Vagina (tissue), 2 donors: ENCODE results near the gene USP34. TPM values are rescaled to one million over a fixed set of nuclear protein-coding genes. Genes with fewer than 3 reads are reported as not detected.

ENCODE experiments used
- DNase-seq, 2 donors: peaks; one replicate each; pipeline ENCODE4 v3.0.0-alpha.2; 2017; ENCODE audit errors: extremely low spot score in 2 of 2
- H3K27ac ChIP-seq: fragments of 200-600 bp; sonication (generic); one replicate; pipeline ENCODE4 v1.5.1; 2019
- H3K27me3 ChIP-seq: fragments of 200-600 bp; sonication (generic); one replicate; pipeline ENCODE4 v1.5.1; 2019
- H3K36me3 ChIP-seq, 2 donors: fragments of 200-600 bp; sonication (generic); one replicate each; pipeline ENCODE4 v1.5.1; 2017 to 2019
- H3K4me1 ChIP-seq: fragments of 200-600 bp; sonication (generic); one replicate; pipeline ENCODE4 v1.5.1; 2019
- H3K4me3 ChIP-seq, 2 donors: fragments of 200-600 bp; sonication (generic); 1 replicate in 1 of 2; 2 replicates in 1 of 2; pipeline ENCODE4 v1.5.1; 2016 to 2019
- H3K9me3 ChIP-seq: fragments of 200-600 bp; sonication (generic); one replicate; pipeline ENCODE4 v1.5.1; 2019
- POLR2A ChIP-seq, 2 donors: fragments of 450-650 bp; IDR thresholded peaks; one replicate each; pipeline ENCODE4 v1.6.1; 2017; ENCODE audit warnings: antibody characterized with exemption in 2 of 2, mild to moderate bottlenecking in 2 of 2, moderate library complexity in 2 of 2
- POLR2AphosphoS5 ChIP-seq, 2 donors: sonication (generic); formaldehyde crosslinking; IDR thresholded peaks; one replicate each; pipeline ENCODE4 v1.9.0; 2017; ENCODE audit warnings: antibody characterized with exemption in 2 of 2, mild to moderate bottlenecking in 2 of 2, low read depth in 1 of 2; ENCODE audit not compliant: insufficient read depth in 1 of 2
- intact Hi-C: fragments of 100-400 bp; cut with DNase I; formaldehyde crosslinking; loops from one replicate; pipeline ENCODE4 v1.15.1; 2023
- total RNA-seq: library from RNA; depleted of rRNA; stranded (reverse); fragments of >200 nt; gene quantifications from one replicate; pipeline ENCODE4 v1.2.3, GENCODE V29; 2016
- TF ChIP-seq, protein P1 (sequence below), 3 experiments: fragments of 450-650 bp in 2 of 3; fragments of 200-600 bp in 1 of 3; sonication (generic) in 1 of 3; IDR thresholded peaks; one replicate each; pipeline ENCODE4 v1.5.1; 2017 to 2019; ENCODE audit warnings: antibody characterized with exemption in 3 of 3, mild to moderate bottlenecking in 2 of 3, moderate library complexity in 2 of 3

USP34 gene
- total RNA-seq, 1 donor from 2014 or later: 117 TPM

DNA sequence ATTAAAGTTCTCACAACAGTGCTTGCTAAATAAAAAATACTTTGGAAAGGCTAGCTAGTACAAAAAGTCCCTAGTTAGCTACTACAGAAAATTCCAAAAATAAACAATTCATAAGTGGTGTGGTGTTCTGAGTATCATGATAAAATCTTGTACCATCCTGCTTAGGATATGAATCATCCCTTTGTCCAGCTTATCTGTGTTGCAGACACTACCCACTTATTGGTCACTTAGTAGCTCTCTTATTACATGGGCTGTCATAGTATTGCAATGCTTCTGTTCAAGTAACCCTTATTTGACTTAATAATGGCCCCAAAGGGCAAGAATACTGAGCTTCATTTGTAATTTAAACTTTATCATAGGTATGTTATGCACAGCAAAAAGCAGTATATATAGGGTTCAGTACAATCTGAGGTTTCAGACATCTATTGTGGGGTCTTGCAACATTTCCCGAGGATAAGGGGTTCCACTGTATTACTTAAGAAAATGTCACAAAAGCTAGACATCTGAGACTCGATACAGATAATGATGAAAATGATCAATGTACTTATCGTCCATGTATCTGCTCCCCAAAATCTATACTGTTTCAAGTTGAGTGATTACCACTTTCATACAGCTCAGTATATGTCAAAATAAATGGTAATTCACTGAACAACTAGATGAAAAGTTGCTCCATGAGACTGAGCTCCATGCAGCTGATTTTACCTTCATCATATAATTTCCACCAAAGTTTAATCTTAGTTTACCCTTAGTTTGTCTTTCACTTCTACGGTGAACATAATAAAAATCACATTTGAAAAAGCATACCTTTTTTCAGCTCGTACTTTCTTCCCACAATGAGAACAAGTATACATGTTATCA, 215.1 kb downstream of the USP34 start:
- no peak for TF ChIP-seq POLR2AphosphoS5 (IDR thresholded peaks at IDR 0.05; ENCODE audit: insufficient read depth in 1 of 2, low read depth in 1 of 2)
- TF ChIP-seq POLR2A (IDR thresholded peaks at IDR 0.05): no peak
- TF ChIP-seq, protein P1, sequence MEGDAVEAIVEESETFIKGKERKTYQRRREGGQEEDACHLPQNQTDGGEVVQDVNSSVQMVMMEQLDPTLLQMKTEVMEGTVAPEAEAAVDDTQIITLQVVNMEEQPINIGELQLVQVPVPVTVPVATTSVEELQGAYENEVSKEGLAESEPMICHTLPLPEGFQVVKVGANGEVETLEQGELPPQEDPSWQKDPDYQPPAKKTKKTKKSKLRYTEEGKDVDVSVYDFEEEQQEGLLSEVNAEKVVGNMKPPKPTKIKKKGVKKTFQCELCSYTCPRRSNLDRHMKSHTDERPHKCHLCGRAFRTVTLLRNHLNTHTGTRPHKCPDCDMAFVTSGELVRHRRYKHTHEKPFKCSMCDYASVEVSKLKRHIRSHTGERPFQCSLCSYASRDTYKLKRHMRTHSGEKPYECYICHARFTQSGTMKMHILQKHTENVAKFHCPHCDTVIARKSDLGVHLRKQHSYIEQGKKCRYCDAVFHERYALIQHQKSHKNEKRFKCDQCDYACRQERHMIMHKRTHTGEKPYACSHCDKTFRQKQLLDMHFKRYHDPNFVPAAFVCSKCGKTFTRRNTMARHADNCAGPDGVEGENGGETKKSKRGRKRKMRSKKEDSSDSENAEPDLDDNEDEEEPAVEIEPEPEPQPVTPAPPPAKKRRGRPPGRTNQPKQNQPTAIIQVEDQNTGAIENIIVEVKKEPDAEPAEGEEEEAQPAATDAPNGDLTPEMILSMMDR (IDR thresholded peaks at IDR 0.05): no peak
- intact Hi-C loops: no loop called here
- Histone ChIP-seq H3K36me3 (peaks cover 0 to 36% of the 10 kb centered on the region in 2 donors), H3K4me3 (no peak overlapping the region), H3K9me3 (no peaks in the 10 kb centered on the region), H3K27ac (no peak overlapping the region), H3K27me3 (no peaks in the 10 kb centered on the region), H3K4me1 (no peaks in the 10 kb centered on the region)
- no peak for DNase-seq

DNA sequence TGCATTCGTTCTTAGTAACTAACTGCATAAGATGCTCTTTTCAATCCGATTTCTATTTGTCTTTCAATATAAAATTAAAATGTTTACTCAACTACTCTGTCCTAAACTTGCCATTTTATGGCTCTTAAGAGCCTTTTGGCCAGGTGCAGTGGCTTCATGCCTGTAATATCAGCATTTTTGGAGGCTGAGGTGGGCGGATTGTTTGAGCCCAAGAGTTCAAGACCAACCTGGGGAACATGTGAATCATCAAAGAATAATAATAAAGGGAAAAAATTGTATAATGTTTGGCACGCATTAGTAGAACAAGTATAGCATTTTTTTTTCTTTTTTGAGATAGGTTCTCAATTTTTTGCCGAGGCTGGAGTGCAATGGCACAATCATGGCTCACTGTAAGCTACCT, 216.4 kb downstream of the USP34 start:
- Histone ChIP-seq H3K4me1 (no peaks in the 10 kb centered on the region), H3K27me3 (no peaks in the 10 kb centered on the region), H3K27ac (no peak overlapping the region), H3K9me3 (no peaks in the 10 kb centered on the region), H3K4me3 (no peak overlapping the region), H3K36me3 (peaks cover 0 to 32% of the 10 kb centered on the region in 2 donors)
- no peak for DNase-seq
- TF ChIP-seq POLR2A (IDR thresholded peaks at IDR 0.05) (no peak), POLR2AphosphoS5 (IDR thresholded peaks at IDR 0.05; ENCODE audit: insufficient read depth in 1 of 2, low read depth in 1 of 2) (no peak)
- TF ChIP-seq, protein P1 (IDR thresholded peaks at IDR 0.05): no peak
- intact Hi-C loops: no loop called here

DNA sequence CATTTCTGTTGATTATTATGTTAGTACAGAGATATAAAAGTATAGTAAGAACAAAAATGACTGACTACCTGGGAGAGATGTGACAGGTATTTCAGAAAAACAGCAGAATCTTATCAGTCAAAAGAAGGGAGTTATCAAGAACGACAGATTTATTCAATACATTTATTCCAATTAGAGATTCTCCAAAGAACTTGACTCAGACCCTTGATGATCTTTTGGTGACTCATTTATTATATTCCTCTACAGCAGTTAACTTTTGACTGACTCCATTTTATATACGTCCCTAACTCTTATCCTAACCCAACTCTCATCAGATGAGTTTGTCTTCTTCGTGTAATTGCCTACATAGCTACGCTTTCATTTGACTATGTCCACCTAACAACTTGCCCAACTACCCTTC, 217.8 kb downstream of the USP34 start:
- no peaks in the 10 kb centered on the region for H3K27me3 ChIP-seq
- H3K4me1 ChIP-seq: no peaks in the 10 kb centered on the region
- H3K36me3 ChIP-seq: peaks cover 0 to 24% of the 10 kb centered on the region in 2 donors
- no peaks in the 10 kb centered on the region for H3K9me3 ChIP-seq
- no peak overlapping the region for H3K27ac ChIP-seq
- TF ChIP-seq, protein P1 (IDR thresholded peaks at IDR 0.05): no peak
- TF ChIP-seq POLR2A (IDR thresholded peaks at IDR 0.05) (no peak), POLR2AphosphoS5 (IDR thresholded peaks at IDR 0.05; ENCODE audit: insufficient read depth in 1 of 2, low read depth in 1 of 2) (no peak)
- no peak overlapping the region for H3K4me3 ChIP-seq
- intact Hi-C loops: no loop called here
- no peak for DNase-seq

DNA sequence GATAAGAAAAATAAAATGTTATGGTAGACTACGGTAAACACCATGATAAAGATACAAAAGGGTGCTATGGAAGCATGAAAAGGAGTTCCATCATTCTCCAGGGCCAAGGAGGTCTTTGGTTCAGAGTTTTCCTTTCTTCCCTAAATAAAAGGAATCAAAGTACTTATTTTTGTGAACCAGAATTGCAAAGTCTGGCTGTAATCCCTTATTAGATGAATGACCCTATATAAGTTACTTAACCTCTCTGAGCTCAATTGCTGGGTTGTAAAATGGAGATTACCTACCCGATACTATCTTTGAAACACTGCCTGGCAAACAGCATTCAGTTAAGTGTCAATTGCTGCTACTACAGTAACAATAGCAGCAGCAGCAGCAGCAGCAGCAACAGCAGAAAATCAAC, 218.9 kb downstream of the USP34 start:
- no peaks in the 10 kb centered on the region for H3K4me1 ChIP-seq
- no peak overlapping the region for H3K4me3 ChIP-seq
- intact Hi-C loops: no loop called here
- H3K27me3 ChIP-seq: no peaks in the 10 kb centered on the region
- TF ChIP-seq, protein P1 (IDR thresholded peaks at IDR 0.05): no peak
- TF ChIP-seq POLR2A (IDR thresholded peaks at IDR 0.05) (no peak), POLR2AphosphoS5 (IDR thresholded peaks at IDR 0.05; ENCODE audit: insufficient read depth in 1 of 2, low read depth in 1 of 2) (no peak)
- H3K9me3 ChIP-seq: no peaks in the 10 kb centered on the region
- peaks cover 0 to 31% of the 10 kb centered on the region in 2 donors for H3K36me3 ChIP-seq
- no peak overlapping the region for H3K27ac ChIP-seq
- no peak for DNase-seq

DNA sequence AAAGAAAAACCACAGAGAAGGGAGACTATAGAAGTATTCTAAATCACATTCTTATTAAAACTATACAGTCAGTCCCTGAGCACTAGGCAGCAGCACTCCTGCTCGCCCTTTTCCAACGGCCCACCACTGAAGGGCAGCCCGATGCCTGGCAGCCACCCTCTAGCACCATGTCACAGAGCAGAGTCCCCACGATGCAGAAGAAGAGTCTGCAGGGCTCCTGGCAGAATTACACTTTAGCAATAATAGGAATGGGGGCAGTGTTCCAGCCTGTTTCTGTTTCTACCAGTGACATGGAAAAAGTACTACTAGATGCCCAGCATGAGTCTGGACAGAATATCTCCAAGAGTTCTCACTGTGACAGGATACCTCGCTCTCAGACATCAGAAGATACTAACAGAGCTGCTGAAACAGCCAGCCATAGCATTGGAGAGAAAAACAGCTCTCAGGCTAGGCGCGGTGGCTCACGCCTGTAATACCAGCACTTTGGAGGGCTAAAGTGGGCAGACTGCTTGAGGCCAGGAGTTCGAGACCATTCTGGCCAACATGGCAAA, 221.3 kb downstream of the USP34 start:
- Histone ChIP-seq H3K27me3 (no peaks in the 10 kb centered on the region), H3K4me3 (no peak overlapping the region), H3K27ac (no peak overlapping the region), H3K9me3 (no peaks in the 10 kb centered on the region), H3K36me3 (peaks cover 0 to 30% of the 10 kb centered on the region in 2 donors), H3K4me1 (no peaks in the 10 kb centered on the region)
- TF ChIP-seq POLR2A (IDR thresholded peaks at IDR 0.05) (no peak), POLR2AphosphoS5 (IDR thresholded peaks at IDR 0.05; ENCODE audit: insufficient read depth in 1 of 2, low read depth in 1 of 2) (no peak)
- TF ChIP-seq, protein P1 (IDR thresholded peaks at IDR 0.05): no peak
- intact Hi-C loops: no loop called here
- DNase-seq: no peak
